ENCODE results near the gene NACC2. TPM values are rescaled to one million over a fixed set of nuclear protein-coding genes. Genes with fewer than 3 reads are reported as not detected.

Gene NACC2
- total RNA-seq, 1 experiment from 2014 or later, result 22.0 TPM

DNA sequence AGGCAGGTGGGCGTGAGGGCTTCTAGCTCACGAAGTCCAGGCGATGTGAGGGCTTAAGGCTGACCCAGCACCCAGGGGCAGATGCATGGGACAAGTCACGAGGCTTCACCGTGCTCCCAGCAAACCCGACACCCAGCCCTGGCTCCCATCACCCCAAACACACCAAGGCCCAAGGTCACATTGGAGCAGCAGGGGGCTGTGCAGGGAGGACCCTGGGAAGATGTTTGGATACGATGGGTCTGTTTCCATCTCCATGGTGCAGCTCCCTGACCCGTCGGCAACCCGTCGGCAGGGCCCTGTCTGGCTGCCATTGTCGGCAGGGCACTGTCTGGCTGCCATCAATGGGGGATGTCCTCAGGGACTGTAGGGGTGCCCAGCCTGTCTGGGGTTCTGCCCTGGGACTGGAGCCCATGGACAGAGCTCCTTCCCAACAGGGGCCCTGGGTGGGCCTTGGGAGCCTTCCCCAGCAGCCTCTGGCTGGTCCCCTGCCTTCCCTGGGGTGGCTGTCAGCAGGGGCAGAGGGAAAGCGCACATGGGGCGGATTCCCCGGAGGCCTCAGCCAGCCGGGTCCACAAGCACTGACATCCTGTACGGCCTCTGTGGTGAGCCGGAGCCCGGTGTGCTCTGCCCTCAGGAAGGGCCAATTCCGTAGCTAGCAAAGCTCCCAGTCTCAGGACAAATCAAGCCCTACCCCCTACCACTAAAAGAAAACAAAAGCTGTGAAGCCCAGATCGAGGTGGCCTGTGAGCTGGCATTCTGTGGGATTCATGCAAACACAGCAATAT is 47.1 kb downstream of the NACC2 start:
- Mint-ChIP-seq H3K9me3 (ENCODE audit: unreplicated experiment) (no peaks in the 10 kb centered on the region), H3K36me3 (ENCODE audit: insufficient read depth, unreplicated experiment) (peaks cover 2% of the 10 kb centered on the region), H3K4me1 (ENCODE audit: low read depth, unreplicated experiment) (no peaks in the 10 kb centered on the region), H3K27me3 (ENCODE audit: insufficient read depth, unreplicated experiment) (no peaks in the 10 kb centered on the region), H3K27ac (ENCODE audit: unreplicated experiment) (no peak overlapping the region), H3K4me3 (ENCODE audit: unreplicated experiment) (no peak overlapping the region)
- no TSS peak for BruUV-seq (replicated peaks)
- no peak for DNase-seq
- intact Hi-C loops (cut with micrococcal nuclease; ENCODE audit: unreplicated experiment), result no loop called here
- POLR2A ChIA-PET, result no interaction called here
- TF ChIP-seq CTCF (IDR thresholded peaks at IDR 0.05; ENCODE audit: insufficient read depth in 1 of 2, low read depth in 1 of 2, low read length in 1 of 2, severe bottlenecking in 1 of 2, unreplicated experiment in 1 of 2), result no peak
- CTCF ChIA-PET, result no interaction called here
- peaks cover 17% of the 10 kb centered on the region for H3K4me1 ChIP-seq
- H3K36me3 ChIP-seq (ENCODE audit: control insufficient read depth, insufficient read depth, low read length), result no peaks in the 10 kb centered on the region
- H3K9me3 ChIP-seq, result no peaks in the 10 kb centered on the region
- H3K4me3 ChIP-seq (ENCODE audit: low read depth, low read length), result no peak overlapping the region
- no peaks in the 10 kb centered on the region for H3K27me3 ChIP-seq (replicated peaks; ENCODE audit: control insufficient read depth, insufficient read depth, low read length)

DNA sequence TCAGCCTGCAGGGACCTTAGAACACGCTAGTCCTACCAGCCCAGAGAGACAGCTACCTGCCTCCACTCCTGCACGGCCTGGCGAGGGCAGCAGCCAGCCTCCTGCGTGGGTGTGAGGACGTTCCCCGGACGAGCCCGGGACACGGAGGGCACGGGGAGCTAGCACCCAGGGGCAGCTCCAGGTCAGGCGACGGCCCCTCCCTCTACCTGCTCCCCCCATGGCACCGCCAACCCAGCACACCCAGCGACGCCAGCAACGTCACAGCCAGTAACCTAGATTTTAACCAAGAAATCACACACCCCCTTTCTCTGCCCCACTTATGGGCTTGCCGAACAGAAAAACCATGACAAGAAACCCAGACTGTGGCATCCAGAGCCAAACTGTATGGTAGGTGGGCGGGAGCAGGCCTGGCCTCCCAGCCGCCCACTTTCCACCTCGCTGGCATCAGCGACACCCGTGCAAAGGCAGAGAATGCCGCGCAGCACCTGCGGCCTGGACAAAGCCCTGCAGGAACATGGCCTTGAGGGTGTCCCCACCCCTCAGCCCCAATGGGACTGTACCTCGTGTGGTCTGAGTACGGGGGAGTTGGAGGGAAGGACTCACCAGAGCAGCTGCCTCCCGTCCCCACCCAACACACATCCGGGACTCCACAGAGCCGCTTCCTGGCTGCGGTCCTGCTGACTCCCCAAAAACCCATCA is 47.9 kb downstream of the NACC2 start:
- Histone ChIP-seq H3K36me3 (ENCODE audit: control insufficient read depth, insufficient read depth, low read length) (no peaks in the 10 kb centered on the region), H3K4me3 (ENCODE audit: low read depth, low read length) (no peak overlapping the region), H3K9me3 (no peaks in the 10 kb centered on the region), H3K4me1 (peaks cover 10% of the 10 kb centered on the region), H3K27me3 (replicated peaks; ENCODE audit: control insufficient read depth, insufficient read depth, low read length) (no peaks in the 10 kb centered on the region)
- Mint-ChIP-seq H3K27me3 (ENCODE audit: insufficient read depth, unreplicated experiment) (no peaks in the 10 kb centered on the region), H3K27ac (ENCODE audit: unreplicated experiment) (no peak overlapping the region), H3K4me3 (ENCODE audit: unreplicated experiment) (no peak overlapping the region), H3K4me1 (ENCODE audit: low read depth, unreplicated experiment) (no peaks in the 10 kb centered on the region), H3K36me3 (ENCODE audit: insufficient read depth, unreplicated experiment) (no peaks in the 10 kb centered on the region), H3K9me3 (ENCODE audit: unreplicated experiment) (no peaks in the 10 kb centered on the region)
- POLR2A ChIA-PET, result no interaction called here
- no TSS peak for BruUV-seq (replicated peaks)
- intact Hi-C loops (cut with micrococcal nuclease; ENCODE audit: unreplicated experiment), result no loop called here
- CTCF ChIA-PET, result no interaction called here
- no peak for DNase-seq
- TF ChIP-seq CTCF (IDR thresholded peaks at IDR 0.05; ENCODE audit: insufficient read depth in 1 of 2, low read depth in 1 of 2, low read length in 1 of 2, severe bottlenecking in 1 of 2, unreplicated experiment in 1 of 2), result no peak

DNA sequence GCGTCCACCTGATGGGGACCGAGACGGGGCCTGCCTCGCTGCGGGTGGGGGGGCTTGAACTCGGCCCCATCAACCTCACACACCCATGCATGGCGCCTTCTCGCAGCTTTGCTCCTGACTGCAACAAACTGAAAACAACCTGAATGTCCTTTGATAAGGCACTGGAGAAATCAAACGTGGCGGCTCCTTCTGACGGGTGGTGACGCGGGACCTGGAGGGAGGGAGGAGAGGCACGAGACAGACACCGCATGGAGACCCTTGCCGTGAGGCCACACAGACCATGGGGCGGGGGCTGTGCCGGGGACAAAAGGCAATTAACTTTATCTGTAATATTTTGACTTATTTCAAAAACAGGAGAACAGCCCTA is 48.6 kb downstream of the NACC2 start:
- H3K27ac Mint-ChIP-seq (ENCODE audit: unreplicated experiment), result no peak overlapping the region
- POLR2A ChIA-PET, result no interaction called here
- Histone ChIP-seq H3K4me1 (peaks cover 5% of the 10 kb centered on the region), H3K4me3 (ENCODE audit: low read depth, low read length) (no peak overlapping the region), H3K9me3 (no peaks in the 10 kb centered on the region), H3K36me3 (ENCODE audit: control insufficient read depth, insufficient read depth, low read length) (no peaks in the 10 kb centered on the region), H3K27me3 (replicated peaks; ENCODE audit: control insufficient read depth, insufficient read depth, low read length) (no peaks in the 10 kb centered on the region)
- no peak for TF ChIP-seq CTCF (IDR thresholded peaks at IDR 0.05; ENCODE audit: insufficient read depth in 1 of 2, low read depth in 1 of 2, low read length in 1 of 2, severe bottlenecking in 1 of 2, unreplicated experiment in 1 of 2)
- intact Hi-C loops (cut with micrococcal nuclease; ENCODE audit: unreplicated experiment), result no loop called here
- no peaks in the 10 kb centered on the region for H3K9me3 Mint-ChIP-seq (ENCODE audit: unreplicated experiment)
- no peaks in the 10 kb centered on the region for H3K27me3 Mint-ChIP-seq (ENCODE audit: insufficient read depth, unreplicated experiment)
- CTCF ChIA-PET, result no interaction called here
- no peaks in the 10 kb centered on the region for H3K36me3 Mint-ChIP-seq (ENCODE audit: insufficient read depth, unreplicated experiment)
- DNase-seq, result no peak
- BruUV-seq (replicated peaks), result no TSS peak
- no peak overlapping the region for H3K4me3 Mint-ChIP-seq (ENCODE audit: unreplicated experiment)
- no peaks in the 10 kb centered on the region for H3K4me1 Mint-ChIP-seq (ENCODE audit: low read depth, unreplicated experiment)

All from Caco-2 (cell line).